GM10847 (cell line): ENCODE data around the gene MRPL52.

Experiments
- POLR2A ChIP-seq: IDR thresholded peaks from 2 replicates; pipeline ENCODE4 v1.6.1; 2011; ENCODE audit not compliant: insufficient read length; ENCODE audit errors: extremely low read depth

Gene MRPL52

DNA sequence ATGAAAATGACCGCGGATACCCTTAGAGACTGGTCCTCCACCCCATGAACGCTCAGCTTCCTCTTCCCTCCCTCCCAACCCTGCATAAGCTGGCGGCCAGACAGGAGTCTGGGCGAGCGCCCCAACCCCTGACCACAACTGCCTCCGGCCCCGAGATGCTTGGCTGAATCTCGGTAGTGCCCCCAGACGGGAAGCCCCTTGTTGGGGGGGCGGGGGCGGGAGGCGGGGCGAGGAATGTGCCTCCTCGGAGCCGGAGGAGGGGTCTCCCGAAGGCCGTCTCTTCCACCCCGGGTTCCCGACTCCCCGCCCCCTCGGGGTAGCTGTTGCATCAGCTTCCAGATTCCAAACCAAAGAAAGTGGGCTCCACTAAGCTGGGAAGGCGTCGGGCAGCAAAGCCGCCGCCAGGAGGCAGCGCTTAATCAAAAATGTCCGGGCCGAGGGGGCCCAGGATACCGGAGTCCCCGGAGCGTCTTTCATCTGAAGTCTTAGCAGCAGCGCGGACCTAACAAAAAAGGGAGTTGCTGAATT, 7.1 kb upstream of the MRPL52 start:
- no peak for TF ChIP-seq POLR2A

- no peak for TF ChIP-seq POLR2A
These were observed 4.9 kb upstream of the MRPL52 start for GRCh38 chr14:22824711-22825359.

DNA sequence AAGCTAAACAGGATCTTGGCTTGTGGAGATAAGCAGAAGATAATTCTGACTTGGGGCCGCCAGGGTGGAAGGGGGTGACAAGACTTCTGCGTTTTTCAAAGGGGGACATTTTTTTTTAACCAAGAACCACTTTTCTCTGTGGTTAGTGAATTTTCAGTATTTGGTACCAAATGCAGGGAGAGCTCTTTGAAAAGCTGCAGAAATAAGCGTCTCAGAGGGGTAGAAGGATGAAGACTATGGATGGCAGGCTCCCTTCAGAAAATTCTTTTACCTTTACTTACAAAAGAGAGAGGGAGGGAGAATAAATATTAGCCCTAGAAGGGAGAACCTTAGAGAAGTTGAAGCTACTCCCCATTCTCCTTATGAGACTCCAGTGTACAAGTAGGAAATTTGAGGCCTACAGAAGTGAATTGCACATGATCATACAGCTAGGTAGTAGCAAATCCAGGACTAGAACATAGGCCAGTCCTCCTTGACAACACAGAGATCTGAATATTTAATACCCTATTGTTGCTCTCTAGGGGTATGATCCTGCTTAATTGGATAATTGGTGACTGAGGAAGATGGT, 840 bp downstream of the MRPL52 start:
- no peak for TF ChIP-seq POLR2A

DNA sequence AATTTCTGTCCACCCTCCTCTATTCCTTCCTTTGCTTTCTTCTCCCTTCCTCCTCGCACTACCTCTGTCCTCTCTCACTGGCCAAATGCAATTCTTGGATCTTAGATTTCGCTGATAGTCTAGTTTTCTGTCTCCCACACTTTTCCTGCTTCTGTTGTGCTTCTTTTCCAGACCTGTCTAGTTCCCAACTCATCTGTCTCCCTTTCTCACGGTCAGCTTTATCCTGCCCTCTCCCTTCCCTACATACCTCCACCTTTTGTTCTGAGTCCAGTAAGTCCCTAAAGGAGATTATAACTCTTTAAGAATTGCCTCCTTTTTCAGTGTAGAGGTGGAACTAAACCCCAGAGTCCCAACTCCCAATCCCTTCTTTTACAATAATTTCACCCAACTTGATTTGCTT, 5.8 kb downstream of the MRPL52 start:
- TF ChIP-seq POLR2A = no peak

DNA sequence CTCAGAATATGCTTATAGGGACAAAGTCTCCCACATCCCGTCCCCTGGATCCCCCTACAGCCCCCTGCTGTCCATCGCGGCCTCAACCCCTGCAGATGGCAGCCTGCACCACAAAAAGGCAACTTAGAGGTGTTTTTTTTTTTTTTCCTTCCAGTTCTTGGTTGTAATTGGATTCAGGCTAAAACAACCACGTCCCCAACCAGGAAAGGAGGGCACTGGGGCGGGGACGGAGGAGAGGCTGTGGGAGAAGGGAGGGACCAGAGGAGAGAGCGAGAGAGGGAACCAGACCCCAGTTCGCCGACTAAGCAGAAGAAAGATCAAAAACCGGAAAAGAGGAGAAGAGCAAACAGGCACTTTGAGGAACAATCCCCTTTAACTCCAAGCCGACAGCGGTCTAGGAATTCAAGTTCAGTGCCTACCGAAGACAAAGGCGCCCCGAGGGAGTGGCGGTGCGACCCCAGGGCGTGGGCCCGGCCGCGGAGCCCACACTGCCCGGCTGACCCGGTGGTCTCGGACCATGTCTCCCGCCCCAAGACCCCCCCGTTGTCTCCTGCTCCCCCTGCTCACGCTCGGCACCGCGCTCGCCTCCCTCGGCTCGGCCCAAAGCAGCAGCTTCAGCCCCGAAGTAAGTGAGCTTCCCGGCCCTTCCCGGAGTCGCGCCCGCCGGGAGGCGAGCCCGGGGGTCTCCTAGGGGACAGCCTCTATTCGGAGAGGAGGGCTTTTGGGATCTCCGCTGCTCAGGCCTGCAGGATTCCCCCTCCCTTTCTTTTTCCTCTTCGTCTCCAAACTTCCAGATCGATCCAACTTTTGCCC, 6.8 kb downstream of the MRPL52 start, which contains the start of gene MMP14:
MMP14 (plus strand) TSS at position 285 of the 813 bp plus-strand sequence; CDS start at position 518, 233 bp downstream.
- TF ChIP-seq POLR2A = no peak

GRCh38 chr14:22837114-22837749, 7.5 kb downstream of the MRPL52 start:
- TF ChIP-seq POLR2A = no peak

GRCh38 chr14:22837750-22838538, 8.3 kb downstream of the MRPL52 start:
- TF ChIP-seq POLR2A = no peak

DNA sequence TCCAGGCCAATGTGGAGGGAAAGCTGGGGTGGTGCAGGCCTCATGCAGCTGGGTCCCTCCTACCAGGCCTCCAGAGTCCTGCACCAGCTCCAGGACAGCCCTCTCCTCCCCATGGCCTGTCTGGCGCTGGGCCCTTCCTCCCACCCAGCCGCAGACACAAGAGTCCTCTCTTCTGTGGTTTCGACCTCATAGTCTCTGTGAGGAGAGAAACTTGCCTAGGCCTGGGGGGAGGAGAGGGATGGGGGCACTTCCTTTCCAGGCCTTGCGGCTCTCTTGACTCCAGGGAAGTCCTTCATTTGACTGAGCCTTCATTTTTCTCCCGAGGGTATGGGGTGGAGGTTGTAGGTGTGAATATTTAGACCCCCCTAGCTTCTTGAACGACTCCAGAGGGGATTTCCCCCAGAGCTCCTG, 8.9 kb downstream of the MRPL52 start:
- TF ChIP-seq POLR2A = no peak

GRCh38 chr14:22839159-22839779, 9.6 kb downstream of the MRPL52 start:
- TF ChIP-seq POLR2A = no peak

- no peak for TF ChIP-seq POLR2A
These were observed 11.6 kb downstream of the MRPL52 start for GRCh38 chr14:22841311-22841710.

GRCh38 chr14:22841769-22842168, 12.1 kb downstream of the MRPL52 start:
- TF ChIP-seq POLR2A = no peak

GRCh38 chr14:22842211-22843122, 12.8 kb downstream of the MRPL52 start:
- no peak for TF ChIP-seq POLR2A
